Ecto neural progenitor cell (in vitro differentiated cells): Measurements from ENCODE around the gene MAF.

Source experiments
- DNase-seq: peaks from one replicate; pipeline ENCODE4 v3.0.0-alpha.2; 2018; ENCODE audit warnings: low spot score

MAF gene

DNA sequence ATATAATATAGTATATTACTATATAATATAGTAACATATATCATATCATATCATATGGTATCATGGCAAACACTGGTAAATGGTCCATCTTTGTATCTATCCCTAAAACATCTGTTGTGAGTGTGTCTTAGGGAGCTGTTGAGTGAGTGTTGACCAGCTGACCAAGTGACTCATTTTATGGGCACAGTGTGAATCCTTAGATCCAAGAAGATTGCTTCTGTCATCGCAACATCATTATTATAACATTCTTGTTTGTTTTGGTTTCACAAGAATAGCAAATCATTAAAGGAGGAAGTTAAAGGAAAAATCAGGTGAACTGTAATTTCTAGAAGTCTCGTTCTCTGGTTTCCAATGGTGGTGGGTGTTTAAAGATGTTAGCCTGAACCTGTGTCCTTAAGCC, 11.7 kb upstream of the MAF start:
- DNase-seq: no peak

GRCh38 chr16:79610771-79611170, 10.2 kb upstream of the MAF start:
- DNase-seq: no peak

- no peak for DNase-seq
Measured at GRCh38 chr16:79609861-79610260, 9.3 kb upstream of the MAF start.

- no peak for DNase-seq
Measured at GRCh38 chr16:79608976-79609375, 8.4 kb upstream of the MAF start.

GRCh38 chr16:79607587-79607986, 7.0 kb upstream of the MAF start:
- no peak for DNase-seq

DNA sequence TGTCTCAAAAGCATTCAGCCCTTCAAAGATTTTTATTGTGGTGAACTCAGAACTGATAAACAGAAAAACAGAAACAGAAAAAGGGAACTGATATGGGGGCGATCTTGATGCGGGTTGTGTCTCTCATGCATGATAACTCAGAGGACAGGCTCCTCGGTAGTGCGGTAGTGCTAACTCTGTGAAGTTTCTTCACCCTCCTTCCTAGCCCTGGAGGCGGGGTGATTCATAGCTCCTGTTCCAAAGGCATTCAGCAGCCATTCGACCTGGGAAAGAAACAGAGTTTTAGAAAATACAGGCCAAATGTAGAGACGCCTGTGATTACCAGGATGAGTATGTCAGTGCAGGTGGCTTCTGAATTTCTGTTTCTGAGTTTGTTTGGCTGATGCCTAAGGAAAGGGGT, 5.5 kb upstream of the MAF start:
- no peak for DNase-seq

DNA sequence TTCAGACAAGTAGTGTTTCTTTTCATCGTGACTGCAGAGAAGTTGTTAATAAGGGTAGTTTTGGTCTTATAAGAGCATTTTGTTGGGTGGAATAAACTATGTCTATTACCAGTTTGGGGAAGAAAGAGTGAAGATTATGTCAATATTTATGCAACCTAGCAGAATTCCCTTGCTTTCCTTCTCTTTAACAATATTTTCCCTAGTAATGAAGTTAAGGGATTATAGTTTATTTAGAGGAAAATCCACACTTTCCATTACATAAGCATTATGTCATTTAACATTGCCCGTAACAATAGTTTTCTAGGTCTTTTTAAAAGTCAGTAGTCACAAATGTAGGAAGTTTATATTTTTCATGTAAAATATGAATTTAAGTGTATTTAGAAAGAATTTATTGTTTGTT, 2.5 kb upstream of the MAF start:
- no peak for DNase-seq

DNA sequence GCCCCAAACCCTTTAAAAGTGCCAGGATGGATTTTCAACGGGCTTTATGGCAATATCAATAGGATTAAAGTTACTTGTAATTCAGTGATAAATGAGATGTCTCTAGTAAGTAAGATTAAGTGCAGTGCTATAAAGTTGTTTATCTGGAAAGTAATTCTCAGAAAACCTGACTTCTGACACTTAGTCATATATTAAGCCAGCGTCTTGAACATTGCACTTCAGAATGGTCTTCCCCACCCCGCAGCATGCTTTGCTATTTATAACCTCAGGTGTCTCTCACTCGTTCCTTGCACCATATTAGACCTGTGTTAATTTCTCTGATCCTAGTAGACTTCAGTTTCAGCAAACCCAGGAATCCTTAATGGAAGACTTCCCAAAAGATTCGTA, 2.1 kb upstream of the MAF start:
- peak; percentile 3 for DNase-seq

- peak; percentile 83 for DNase-seq
Measured at GRCh38 chr16:79601931-79602627, 1.5 kb upstream of the MAF start.

- peak; percentile 68 for DNase-seq
Measured at GRCh38 chr16:79601092-79601930, 774 bp upstream of the MAF start.

- peak; percentile 82 for DNase-seq
Measured at GRCh38 chr16:79599837-79600637, 500 bp downstream of the MAF start.

DNA sequence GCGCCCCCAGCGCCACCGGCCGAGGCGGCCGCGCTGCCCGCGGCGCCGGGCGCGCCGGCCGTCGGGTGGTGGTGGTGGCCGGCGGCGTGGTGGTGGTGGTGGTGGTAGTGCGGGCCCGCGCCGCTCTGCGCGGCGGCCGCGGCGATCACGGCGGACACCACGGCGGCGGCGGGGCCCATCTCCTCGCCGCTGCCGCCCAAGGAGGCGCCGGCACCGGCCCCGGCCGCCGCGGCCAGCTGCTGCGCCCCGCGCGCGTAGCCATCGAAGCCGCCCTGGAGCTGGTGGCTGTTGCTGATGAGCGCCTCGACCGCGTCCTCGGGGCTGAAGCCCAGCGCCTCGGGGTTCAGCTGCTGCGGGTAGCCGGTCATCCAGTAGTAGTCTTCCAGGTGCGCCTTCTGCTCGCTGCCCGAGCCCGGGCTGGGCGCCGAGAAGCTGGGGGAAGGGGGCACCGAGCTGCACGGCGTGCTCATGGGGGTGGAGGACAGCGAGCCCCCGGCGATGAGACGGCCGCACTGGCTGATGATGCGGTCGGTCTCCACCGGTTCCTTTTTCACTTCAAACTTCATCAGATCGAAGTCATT, 1.2 kb downstream of the MAF start:
- peak; percentile 71 for DNase-seq

DNA sequence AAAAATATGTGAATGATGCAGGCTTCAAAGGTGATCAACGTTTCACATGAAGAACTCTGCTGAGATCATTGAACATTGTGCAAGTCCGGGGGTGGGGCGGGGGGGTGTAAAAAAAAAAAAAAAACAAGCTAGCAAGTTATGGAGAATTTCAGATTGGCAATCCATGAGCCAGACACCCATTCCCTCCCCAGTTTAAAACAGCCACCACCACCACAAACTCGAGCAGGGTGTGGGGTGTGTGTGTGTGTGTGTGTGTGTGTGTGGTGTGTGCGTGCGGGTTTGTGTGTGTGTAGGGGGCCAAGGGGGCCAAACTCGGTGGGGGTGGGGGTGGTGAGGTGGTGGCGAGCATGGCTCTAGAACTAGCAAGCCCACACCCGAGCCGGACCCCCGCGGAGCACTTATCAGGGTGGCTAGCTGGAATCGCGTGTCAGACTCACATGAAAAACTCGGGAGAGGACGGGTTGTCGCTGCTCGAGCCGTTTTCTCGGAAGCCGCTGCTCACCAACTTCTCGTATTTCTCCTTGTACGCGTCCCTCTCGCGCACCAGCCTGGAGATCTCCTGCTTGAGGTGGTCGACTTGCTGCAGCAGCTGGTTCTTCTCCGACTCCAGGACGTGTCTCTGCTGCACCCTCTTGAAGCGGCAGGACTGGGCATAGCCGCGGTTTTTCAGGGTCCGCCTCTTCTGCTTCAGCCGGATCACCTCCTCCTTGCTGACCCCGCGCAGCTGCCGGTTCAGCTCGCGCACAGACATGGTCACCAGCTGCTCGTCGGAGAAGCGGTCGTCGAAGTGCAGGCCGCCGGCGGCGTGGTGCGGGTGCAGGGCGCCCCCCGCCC, 2.0 kb downstream of the MAF start:
- DNase-seq: peak; percentile 84

DNA sequence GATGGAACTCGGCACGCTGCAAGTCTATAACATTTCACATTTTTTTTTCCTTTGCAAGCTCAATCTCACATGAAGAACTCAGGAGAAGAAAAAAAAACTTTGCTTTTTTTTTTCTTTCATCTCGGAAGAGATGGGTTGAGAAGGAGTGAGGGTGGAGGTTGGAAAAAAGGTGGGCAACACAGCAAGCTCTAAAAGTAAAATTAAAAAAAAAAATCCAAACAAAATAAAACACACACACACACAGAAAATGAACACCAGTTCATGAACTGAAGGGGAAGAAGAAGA, 2.5 kb downstream of the MAF start:
- DNase-seq: no peak

DNA sequence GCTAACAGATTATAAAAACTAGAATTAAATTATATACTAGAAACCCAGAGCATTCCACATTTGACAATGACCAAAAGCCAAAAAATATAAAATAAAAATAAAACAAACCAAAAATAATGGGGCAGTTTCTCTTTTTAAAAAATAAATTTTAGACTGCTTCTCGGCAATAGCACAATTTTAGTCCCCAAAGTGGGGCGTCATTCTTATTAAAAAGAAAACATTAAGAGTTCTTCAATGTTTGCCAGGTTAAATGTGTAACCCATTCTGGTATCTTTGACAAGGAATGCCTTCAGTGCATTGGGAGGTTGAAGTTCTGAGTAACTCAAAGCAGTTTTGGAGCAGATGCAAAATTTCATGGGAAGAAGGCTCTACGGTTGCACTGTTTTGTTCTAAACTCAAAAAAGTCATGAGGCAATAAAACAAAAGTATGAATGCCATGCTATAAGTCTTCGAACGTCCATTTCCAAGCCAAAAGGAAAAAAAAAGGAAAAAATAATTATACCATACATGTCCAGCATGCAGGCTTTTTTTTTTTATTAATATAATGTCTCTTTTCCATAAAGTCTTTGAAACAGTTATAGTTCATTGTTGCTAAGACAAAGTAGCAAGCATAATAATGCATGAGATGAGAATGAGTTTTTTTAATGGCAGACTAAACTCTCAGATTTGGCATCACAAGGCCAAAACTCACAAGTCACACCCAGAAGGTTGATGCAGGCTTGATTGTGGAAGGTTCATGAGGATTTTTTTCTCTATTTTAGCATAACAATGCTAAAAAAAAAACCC, 3.1 kb downstream of the MAF start:
- no peak for DNase-seq

GRCh38 chr16:79595931-79596450, 4.5 kb downstream of the MAF start:
- no peak for DNase-seq

- DNase-seq: no peak
Measured at GRCh38 chr16:79595231-79595641, 5.3 kb downstream of the MAF start.

DNA sequence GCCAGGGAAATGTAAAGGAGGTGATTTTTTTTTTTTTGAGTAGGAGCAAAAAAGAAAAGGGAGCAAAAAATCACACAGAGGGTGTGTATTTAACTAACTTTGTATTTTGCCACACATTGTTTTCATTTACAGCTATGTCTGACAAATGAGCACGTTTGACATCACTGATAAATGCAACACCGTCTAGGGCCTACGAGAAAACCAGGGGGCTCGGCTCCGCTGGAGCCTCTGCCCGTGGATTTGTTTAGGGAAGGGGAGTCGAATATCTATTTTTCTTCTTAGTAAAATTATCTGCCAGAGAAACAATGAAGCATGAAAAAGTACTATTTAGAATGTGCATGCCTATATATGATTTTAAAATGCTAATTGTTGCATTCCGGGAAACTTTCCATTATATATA, 6.8 kb downstream of the MAF start:
- no peak for DNase-seq

DNA sequence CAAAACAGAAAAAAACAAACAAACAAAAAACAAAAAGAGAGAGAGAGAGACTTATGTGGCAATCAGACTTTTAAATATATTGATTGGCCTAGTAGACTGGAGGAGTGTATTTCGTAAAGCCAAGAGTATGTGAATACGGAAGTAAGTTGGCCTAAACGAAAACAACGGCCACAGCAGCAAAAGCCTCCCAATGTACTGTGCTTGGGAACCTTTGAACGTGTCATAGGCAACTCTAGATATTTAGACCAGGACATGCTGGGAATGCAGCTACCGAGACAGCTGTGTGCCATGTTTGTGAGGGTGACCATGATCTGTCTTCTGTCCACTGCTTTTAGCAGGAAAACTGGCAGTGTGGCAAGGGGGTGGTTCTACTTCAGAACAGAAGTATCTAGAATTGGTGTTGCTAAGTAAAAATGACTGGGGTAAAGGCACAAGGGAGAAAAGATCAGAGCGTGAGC, 7.4 kb downstream of the MAF start:
- DNase-seq: no peak

GRCh38 chr16:79592186-79592585, 8.4 kb downstream of the MAF start:
- DNase-seq: no peak
